Measurements from ENCODE around the gene THAP7.

The THAP7 gene

DNA sequence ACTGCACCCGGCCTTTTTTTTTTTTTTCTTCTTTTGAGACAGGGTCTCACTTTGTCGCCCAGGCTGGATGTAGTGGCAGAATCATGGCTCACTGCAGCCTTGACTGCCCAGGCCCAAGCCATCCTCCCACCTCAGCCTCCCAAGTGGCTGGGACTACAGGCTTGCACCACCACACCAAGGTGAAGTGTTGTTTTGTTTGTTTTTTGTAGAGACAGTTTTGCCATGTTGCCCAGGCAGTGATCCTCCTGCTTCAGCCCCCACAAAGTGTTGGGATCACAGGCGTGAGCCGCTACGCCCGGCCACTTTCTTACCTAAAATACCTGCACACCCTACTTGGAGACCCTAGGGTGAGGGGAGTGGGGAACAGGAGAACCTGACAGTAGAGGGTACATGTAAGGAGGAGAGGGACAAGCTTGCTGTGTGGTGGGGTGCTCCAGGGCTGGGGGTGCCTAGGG, 39.4 kb downstream of the THAP7 start:
- H3K27ac ChIP-seq: no peak overlapping the region
- TF ChIP-seq, protein P1, sequence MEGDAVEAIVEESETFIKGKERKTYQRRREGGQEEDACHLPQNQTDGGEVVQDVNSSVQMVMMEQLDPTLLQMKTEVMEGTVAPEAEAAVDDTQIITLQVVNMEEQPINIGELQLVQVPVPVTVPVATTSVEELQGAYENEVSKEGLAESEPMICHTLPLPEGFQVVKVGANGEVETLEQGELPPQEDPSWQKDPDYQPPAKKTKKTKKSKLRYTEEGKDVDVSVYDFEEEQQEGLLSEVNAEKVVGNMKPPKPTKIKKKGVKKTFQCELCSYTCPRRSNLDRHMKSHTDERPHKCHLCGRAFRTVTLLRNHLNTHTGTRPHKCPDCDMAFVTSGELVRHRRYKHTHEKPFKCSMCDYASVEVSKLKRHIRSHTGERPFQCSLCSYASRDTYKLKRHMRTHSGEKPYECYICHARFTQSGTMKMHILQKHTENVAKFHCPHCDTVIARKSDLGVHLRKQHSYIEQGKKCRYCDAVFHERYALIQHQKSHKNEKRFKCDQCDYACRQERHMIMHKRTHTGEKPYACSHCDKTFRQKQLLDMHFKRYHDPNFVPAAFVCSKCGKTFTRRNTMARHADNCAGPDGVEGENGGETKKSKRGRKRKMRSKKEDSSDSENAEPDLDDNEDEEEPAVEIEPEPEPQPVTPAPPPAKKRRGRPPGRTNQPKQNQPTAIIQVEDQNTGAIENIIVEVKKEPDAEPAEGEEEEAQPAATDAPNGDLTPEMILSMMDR (conservative IDR thresholded peaks at IDR 0.05): no peak

DNA sequence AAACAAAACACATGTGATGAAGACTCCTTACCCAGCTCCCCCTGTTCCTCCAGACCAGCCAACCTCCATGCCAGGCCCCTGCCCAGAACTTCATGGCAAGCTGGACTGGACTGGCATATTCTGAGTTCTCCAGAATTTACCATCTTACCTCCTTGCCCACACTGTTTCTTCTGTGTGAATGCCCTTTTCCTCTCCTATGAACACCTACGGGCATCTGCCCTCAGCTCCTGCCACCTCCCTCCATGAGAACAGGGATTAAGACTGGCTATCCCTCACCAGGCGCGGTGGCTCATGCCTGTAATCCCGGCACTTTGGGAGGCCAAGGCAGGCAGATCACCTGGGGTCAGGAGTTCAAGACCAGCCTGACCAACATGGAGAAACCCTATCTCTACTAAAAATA, 41.3 kb downstream of the THAP7 start:
- TF ChIP-seq, protein P1 (conservative IDR thresholded peaks at IDR 0.05): no peak
- H3K27ac ChIP-seq: no peak overlapping the region

GRCh38 chr22:20959578-20960461, 42.1 kb downstream of the THAP7 start:
- TF ChIP-seq, protein P1 (conservative IDR thresholded peaks at IDR 0.05): no peak
- no peak overlapping the region for H3K27ac ChIP-seq

GRCh38 chr22:20957683-20958431, 44.1 kb downstream of the THAP7 start:
- TF ChIP-seq, protein P1 (conservative IDR thresholded peaks at IDR 0.05): no peak
- H3K27ac ChIP-seq: peak overlapping the region; percentile 63; the same call in 1 of the 2 replicates

- TF ChIP-seq, protein P1 (conservative IDR thresholded peaks at IDR 0.05): 0 out of 2 replicates have a peak, but pooled peaks have one; percentile 6
- H3K27ac ChIP-seq: peak overlapping the region; percentile 63; the same call in 1 of the 2 replicates
These were observed 44.7 kb downstream of the THAP7 start for GRCh38 chr22:20957102-20957682.

DNA sequence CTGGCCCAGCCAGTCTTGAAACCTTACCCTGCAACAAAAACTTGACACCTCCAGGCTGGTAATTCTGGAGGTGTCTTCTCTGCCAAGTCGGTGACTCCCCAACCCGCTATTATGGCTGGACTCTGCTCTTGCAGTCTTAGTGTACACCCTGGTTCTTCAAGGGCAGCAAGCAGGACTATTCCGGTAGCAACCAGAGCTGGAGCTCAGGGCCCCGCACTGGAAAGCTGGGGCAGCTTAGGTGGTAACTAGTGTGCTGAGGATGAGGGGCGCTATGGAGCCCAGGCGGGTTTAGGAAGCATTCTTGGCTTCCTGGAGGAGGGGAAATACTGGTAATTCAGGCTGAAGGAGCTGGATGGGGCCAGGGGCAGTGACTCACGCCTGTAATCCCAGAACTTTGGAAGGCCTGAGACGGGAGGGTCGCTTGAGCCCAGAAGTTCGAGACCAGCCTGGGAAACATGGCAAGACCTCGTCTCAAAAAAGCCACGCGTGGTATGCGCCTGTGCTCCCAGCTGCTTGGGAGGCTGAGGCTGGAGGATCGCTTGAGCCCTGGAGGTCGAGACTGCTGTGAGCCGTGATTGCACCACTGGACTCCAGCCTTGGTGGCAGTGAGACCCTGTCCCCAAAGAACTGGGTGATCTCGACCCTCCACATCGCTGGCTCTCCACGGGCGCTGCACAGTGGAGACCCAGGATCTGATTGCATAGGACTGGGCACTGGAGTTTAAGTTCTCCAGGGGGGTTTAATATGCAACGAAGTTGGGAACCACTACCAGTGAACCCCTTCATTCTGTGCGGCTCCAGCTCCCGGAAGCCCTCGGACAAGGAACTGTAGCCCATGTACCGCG, 45.4 kb downstream of the THAP7 start:
- peak overlapping the region; percentile 63; the same call in 1 of the 2 replicates for H3K27ac ChIP-seq

More for the DNA sequence above, 45.4 kb downstream of the THAP7 start:
- TF ChIP-seq, protein P1 (conservative IDR thresholded peaks at IDR 0.05): no peak
